Muscle layer of duodenum (tissue), 2 donors: ENCODE results near the gene MEX3A.
A peak's percentile ranks its signal among the peaks of the same experiment; 100 is the strongest.

Experiments used
- H3K27ac ChIP-seq: one replicate; pipeline ENCODE4 v1.7.0; 2013; ENCODE audit warnings: mild to moderate bottlenecking, low read length
- H3K27me3 ChIP-seq: one replicate; pipeline ENCODE4 v1.7.0; 2013; ENCODE audit warnings: low read depth, mild to moderate bottlenecking, control low read depth, low read length
- H3K36me3 ChIP-seq, 2 donors: one replicate each; pipeline ENCODE4 v1.7.0; 2013; ENCODE audit warnings: low read length in 2 of 2, control low read depth in 1 of 2, mild to moderate bottlenecking in 1 of 2; ENCODE audit not compliant: insufficient read depth in 2 of 2, control insufficient read depth in 1 of 2
- H3K4me1 ChIP-seq, 2 donors: one replicate each; pipeline ENCODE4 v1.7.0; 2013; ENCODE audit warnings: low read length in 2 of 2, mild to moderate bottlenecking in 2 of 2, control low read depth in 1 of 2, moderate library complexity in 1 of 2; ENCODE audit not compliant: insufficient read depth in 2 of 2, control insufficient read depth in 1 of 2
- H3K4me3 ChIP-seq, 2 donors: one replicate each; pipeline ENCODE4 v1.7.0; 2013; ENCODE audit warnings: low read length in 2 of 2, low read depth in 1 of 2, mild to moderate bottlenecking in 1 of 2
- H3K9me3 ChIP-seq, 2 donors: one replicate each; pipeline ENCODE4 v1.7.0; 2013; ENCODE audit warnings: low read length in 2 of 2, control low read depth in 1 of 2, mild to moderate bottlenecking in 1 of 2; ENCODE audit not compliant: control insufficient read depth in 1 of 2
- donor health status: healthy.

The MEX3A gene

GRCh38 chr1:156115514-156116374 is 33.5 kb upstream of the MEX3A start:
- H3K27ac ChIP-seq, result peak overlapping the region; percentile 98
- H3K9me3 ChIP-seq, result no peaks in the 10 kb centered on the region
- no peaks in the 10 kb centered on the region for H3K27me3 ChIP-seq
- H3K4me1 ChIP-seq, result peaks cover 15 to 43% of the 10 kb centered on the region in 2 donors
- peak overlapping the region; percentile 92 to 99 for H3K4me3 ChIP-seq
- peaks cover 5 to 24% of the 10 kb centered on the region in 2 donors for H3K36me3 ChIP-seq

DNA sequence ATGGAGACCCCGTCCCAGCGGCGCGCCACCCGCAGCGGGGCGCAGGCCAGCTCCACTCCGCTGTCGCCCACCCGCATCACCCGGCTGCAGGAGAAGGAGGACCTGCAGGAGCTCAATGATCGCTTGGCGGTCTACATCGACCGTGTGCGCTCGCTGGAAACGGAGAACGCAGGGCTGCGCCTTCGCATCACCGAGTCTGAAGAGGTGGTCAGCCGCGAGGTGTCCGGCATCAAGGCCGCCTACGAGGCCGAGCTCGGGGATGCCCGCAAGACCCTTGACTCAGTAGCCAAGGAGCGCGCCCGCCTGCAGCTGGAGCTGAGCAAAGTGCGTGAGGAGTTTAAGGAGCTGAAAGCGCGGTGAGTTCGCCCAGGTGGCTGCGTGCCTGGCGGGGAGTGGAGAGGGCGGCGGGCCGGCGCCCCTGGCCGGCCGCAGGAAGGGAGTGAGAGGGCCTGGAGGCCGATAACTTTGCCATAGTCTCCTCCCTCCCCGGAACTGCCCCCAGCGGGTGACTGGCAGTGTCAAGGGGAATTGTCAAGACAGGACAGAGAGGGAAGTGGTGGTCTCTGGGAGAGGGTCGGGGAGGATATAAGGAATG is 32.8 kb upstream of the MEX3A start:
- no peaks in the 10 kb centered on the region for H3K27me3 ChIP-seq
- H3K4me1 ChIP-seq, result peaks cover 8 to 36% of the 10 kb centered on the region in 2 donors
- H3K9me3 ChIP-seq, result no peaks in the 10 kb centered on the region
- peak overlapping the region; percentile 98 for H3K27ac ChIP-seq
- H3K4me3 ChIP-seq, result peak overlapping the region; percentile 92 to 99
- peaks cover 2 to 24% of the 10 kb centered on the region in 2 donors for H3K36me3 ChIP-seq

GRCh38 chr1:156114101-156114918 is 32.0 kb upstream of the MEX3A start, which contains the start of gene LMNA:
TSS of gene LMNA (plus strand) at chr1:156114711. CDS start at chr1:156114919, 208 bp downstream.
- Histone ChIP-seq H3K9me3 (no peaks in the 10 kb centered on the region), H3K27ac (peak within 1 kb of the TSS; percentile 98), H3K27me3 (no peaks in the 10 kb centered on the region), H3K4me3 (peak within 1 kb of the TSS; percentile 92 to 99), H3K4me1 (peaks cover 5 to 30% of the 10 kb centered on the region in 2 donors), H3K36me3 (peaks cover 0 to 24% of the 10 kb centered on the region in 2 donors)

DNA sequence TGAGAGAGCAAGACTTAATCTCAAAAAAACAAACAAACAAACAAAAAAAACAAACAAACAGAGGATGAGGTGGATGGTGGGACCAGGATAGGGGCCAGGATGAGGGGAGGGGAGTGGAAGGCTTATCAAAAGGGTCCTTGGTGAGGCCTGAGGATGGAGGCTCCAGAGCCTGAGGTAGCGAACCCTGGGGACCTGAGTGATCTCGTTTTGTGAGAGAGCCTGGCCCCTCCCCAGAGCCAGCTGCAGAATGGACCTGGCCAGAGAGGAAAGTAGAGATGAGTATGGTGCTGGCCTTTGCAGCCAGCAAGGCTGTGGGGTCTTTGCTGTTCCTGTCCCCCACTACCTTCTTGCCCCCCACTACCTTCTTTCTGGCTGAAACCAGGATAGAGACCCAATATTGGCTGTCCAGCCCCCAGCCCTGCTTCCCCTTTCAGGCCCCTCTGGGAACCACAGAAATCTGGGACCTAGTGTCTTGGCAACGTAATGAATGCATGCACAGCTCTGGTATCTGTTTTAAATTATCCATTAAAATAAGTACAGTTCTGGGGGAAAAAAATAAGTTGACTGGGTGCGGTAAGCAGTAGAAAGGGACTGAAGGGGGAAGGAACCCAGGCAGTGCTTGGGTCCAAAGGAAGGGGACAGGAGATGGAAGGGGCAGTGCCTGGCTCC is 31.2 kb upstream of the MEX3A start:
- H3K27ac ChIP-seq, result peak overlapping the region; percentile 98
- peaks cover 5 to 21% of the 10 kb centered on the region in 2 donors for H3K4me1 ChIP-seq
- H3K9me3 ChIP-seq, result no peaks in the 10 kb centered on the region
- H3K27me3 ChIP-seq, result no peaks in the 10 kb centered on the region
- H3K36me3 ChIP-seq, result peaks cover 0 to 21% of the 10 kb centered on the region in 2 donors
- peak overlapping the region in 1 of 2 donors; percentile 92 for H3K4me3 ChIP-seq

DNA sequence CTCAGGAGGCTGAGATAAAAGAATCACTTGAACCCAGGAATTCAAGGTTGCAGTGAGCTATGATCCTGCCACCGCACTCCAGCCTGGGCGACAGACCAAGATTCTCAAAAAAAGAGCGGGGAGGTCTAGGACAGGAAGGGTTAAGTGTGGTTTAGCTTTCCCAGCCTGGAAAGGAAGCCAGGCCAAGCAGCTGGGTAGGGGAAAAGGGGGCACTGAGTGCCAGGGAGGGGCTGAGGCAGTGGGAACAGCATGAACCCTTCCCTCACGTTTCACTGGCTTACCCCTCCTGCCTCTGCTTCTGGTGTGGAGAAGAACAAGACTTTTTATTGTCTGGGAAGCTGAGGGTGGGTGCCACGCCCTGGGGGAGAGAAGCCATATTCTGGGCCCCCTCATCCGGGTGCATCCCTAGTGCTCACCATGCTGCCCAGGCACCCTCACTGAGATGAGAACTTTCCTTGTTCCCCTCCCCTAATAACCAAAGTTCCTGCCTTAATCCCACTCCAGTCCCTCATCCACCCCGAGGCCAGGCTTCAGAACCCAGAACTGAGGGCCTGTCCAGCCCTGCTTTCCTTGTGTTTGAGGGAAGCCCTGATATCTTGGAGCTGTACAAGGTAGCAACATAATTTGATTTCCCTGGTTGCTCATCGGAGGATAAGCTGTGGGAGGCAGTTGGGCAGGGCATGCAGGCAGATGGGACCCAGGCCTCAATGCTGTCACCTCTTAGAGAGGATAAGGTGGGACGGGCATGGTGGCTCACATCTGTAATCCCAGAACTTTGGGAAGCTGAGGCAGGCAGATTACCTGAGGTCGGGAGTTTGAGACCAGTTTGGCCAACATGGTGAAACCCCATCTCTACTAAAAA is 30.2 kb upstream of the MEX3A start:
- Histone ChIP-seq H3K27ac (no peak overlapping the region), H3K36me3 (peaks cover 0 to 15% of the 10 kb centered on the region in 2 donors), H3K27me3 (no peaks in the 10 kb centered on the region), H3K9me3 (no peaks in the 10 kb centered on the region), H3K4me1 (peaks cover 5 to 16% of the 10 kb centered on the region in 2 donors), H3K4me3 (no peak overlapping the region)

GRCh38 chr1:156111355-156111962 is 29.2 kb upstream of the MEX3A start:
- H3K27me3 ChIP-seq, result no peaks in the 10 kb centered on the region
- no peak overlapping the region for H3K4me3 ChIP-seq
- H3K9me3 ChIP-seq, result no peaks in the 10 kb centered on the region
- peaks cover 5 to 24% of the 10 kb centered on the region in 2 donors for H3K4me1 ChIP-seq
- no peak overlapping the region for H3K27ac ChIP-seq
- H3K36me3 ChIP-seq, result peaks cover 0 to 18% of the 10 kb centered on the region in 2 donors

GRCh38 chr1:156110252-156110651 is 28.0 kb upstream of the MEX3A start:
- no peaks in the 10 kb centered on the region for H3K9me3 ChIP-seq
- peaks cover 9 to 34% of the 10 kb centered on the region in 2 donors for H3K4me1 ChIP-seq
- H3K27me3 ChIP-seq, result no peaks in the 10 kb centered on the region
- no peak overlapping the region for H3K27ac ChIP-seq
- H3K36me3 ChIP-seq, result peaks cover 0 to 13% of the 10 kb centered on the region in 2 donors
- no peak overlapping the region for H3K4me3 ChIP-seq

DNA sequence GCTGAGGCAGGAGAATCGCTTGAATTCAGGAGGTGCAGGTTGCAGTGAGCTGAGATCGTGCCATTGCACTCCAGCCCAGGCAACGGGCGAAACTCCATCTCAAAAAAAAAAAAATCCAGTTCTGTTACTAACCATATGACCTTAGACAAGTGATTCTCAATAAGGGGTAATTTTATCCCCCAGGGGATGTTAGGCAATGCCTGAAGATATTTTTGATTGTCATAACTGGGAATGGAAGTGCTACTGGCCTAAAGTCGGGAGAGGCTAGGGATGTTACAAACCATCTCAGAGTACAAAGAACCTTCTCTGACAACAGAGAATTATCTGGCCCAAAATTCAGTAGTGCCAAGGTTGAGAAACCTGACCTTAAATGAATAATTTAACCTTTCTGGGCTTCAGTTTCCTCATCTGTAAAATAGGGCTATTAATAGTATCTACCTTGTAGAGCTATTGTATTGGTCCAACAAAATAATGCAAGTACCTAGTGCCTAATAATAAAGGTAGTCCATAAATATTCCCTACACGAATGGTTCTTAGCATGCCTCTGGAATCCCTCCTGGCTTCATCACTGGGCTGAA is 26.5 kb upstream of the MEX3A start:
- H3K9me3 ChIP-seq, result no peaks in the 10 kb centered on the region
- no peak overlapping the region for H3K4me3 ChIP-seq
- peaks cover 21 to 46% of the 10 kb centered on the region in 2 donors for H3K4me1 ChIP-seq
- H3K36me3 ChIP-seq, result peaks cover 0 to 5% of the 10 kb centered on the region in 2 donors
- H3K27me3 ChIP-seq, result no peaks in the 10 kb centered on the region
- H3K27ac ChIP-seq, result no peak overlapping the region

GRCh38 chr1:156108057-156108456 is 25.8 kb upstream of the MEX3A start:
- no peak overlapping the region for H3K4me3 ChIP-seq
- H3K4me1 ChIP-seq, result peaks cover 26 to 47% of the 10 kb centered on the region in 2 donors
- H3K27me3 ChIP-seq, result no peaks in the 10 kb centered on the region
- no peaks in the 10 kb centered on the region for H3K9me3 ChIP-seq
- H3K27ac ChIP-seq, result no peak overlapping the region
- H3K36me3 ChIP-seq, result peaks cover 0 to 3% of the 10 kb centered on the region in 2 donors
